Germinal center (tissue), 1 donor: ENCODE data around the gene MTR.

Source experiments
- DNase-seq: peaks from one replicate; pipeline ENCODE4 v3.0.0; 2012; ENCODE audit warnings: mixed read lengths, low spot score

Gene MTR

DNA sequence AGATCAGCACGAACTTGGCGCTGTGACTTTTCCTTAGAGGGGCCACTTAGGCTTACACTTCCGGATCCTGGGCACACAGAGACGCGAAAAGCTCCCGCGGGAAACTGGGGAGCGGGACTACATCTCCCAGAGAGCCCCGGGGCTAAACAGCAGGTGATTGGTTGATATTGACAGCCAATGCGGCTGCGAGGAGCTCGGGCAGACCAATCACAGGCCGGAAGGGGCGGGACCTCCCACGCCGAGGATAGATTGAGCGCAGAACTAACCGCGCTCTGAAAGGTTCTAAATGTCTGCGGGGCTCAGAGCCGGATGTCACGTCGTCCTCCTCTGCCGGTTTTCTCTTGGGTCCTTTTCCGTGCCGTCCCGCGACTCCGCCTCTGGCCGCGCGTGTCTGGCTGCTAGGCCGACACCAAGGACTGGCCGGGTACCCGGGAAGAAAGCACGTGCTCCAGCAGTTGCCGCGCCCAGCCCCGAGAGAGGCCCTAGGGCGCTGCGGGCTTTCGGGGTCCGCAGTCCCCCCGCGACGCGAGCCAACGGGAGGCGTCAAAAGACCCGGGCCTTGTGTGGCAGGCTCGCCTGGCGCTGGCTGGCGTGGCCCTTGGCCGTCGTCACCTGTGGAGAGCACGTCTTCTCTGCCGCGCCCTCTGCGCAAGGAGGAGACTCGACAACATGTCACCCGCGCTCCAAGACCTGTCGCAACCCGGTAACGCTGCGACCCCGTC, at the start of gene MTR:
Gene MTR (plus strand): TSS at position 258 of the 722 bp plus-strand sequence. CDS start 412 bp downstream, at position 670.
- peak; percentile 100 for DNase-seq

DNA sequence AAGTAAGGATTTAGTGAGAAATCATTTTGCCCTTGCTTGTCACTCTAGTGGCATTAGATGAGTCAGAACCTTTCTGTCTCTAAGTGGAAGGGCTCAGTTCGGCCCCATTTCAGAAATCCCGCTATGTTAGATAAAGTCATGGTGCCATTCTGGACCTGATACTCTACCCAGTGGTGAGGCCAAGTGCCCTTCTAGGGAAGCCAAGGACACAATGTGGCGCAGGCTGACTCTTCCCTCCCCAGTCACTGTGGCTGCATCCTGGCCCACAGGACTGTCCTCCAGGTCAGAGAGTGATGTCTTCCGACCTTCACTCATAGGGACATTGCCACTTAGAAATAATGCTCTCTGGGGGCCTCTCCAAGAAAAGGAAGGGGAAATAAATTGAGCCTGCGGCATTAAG, 48.3 kb upstream of the MTR start:
- DNase-seq: no peak

DNA sequence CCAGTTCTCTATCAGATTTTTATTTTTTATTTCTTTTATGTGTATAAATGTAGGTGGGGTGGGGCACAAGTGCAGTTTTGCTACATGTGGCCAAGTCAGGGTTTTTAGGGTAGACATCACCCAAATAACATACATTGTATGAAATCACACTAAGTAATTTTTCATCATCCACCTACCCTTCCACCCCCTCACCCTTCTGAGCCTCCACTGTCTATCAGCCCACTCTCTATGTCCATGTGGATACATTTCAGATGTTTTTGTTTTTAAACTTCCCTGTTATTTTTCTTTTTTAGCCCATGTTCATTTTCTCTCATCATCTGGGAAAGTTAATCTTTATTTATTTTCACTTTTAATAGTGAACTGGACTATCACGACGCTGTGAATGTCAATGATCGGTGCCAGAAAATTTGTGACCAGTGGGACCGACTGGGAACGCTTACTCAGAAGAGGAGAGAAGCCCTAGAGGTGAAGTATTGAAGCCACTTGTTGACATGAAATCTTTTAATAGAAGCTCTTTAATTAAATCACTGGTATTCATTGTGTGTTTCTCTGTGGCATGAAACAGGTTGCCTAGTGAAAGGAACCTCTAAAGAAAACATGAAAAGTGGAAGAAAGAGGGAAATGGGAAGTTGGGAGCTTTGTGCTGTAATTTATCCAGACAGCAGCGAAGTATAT, 47.6 kb upstream of the MTR start:
- no peak for DNase-seq

DNA sequence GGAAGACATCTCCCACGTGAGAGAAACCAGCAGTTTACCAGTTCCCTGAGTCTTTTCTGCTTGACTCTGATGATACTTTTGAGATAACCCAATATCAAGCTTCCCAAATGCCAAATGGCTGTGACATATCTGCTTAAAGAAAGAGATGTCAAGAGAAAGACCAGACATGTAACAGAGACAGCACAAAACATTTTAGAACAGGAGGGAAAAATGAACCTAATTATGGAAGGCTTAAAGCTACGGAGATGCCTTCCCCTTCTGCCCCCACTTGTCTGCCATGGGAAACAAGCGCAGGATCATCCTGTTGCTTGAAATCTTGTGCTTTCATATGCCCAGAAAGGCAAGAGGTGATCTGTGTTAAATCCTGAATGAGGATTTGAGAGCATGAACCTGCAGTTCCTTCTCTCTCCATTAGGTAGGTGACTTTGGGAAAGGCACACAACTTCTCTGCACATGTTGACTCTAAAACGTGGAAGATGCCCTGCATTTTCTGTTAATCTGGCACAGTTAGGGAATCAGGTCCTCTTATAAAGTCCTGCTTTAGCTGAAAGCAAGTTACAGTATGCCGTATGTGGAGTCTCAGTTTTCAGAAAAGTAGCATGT, 46.7 kb upstream of the MTR start:
- DNase-seq: no peak

DNA sequence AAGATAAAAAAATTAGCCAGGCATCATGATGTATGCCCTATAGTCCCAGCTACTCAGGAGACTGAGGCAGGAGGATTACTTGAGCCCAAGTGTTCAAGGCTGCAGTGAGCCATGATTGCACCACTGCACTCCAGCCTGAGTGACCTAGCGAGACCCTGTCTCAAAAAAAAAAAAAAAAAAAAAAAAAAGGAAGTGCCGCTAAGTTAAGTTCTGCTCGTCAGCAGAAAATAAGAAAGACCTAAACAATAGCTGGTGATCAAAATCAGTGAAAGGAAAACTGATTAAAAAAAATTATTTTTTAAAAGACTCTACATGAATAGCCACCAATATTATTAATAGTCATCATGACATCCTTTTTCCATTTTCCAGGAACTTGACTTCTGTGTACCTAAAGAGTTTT, 44.2 kb upstream of the MTR start:
- DNase-seq: no peak

DNA sequence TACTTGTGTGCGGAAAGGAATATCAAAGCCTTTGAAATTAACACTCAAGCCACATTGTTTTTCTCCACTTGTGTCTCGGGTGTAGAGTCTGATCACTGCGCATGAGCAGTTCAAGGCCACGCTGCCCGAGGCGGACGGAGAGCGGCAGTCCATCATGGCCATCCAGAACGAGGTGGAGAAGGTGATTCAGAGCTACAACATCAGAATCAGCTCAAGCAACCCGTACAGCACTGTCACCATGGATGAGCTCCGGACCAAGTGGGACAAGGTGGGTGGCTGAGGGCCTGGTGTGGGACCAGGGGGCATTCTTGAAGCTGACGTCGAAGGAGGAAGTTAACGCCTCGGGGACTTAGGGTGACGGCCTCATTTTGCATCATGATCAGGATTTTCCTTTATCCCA, 43.7 kb upstream of the MTR start:
- no peak for DNase-seq

DNA sequence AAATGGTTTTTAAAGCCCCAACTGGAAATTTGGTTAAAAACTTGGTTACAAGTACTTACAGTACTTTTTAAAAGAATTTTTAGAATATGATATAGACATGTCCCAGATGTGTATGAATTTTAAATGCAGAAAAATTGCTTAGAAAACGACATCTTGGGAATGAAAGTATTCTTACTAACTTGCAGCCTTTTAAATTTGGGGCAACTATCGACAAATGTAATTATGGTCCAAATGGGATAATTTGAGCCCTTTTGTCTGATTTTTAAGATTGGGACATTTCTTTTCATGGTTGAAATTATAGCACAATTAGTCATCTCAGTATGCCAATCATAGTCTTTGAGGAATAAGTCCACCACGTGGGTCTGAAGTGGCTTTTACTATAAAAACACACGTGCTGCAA, 43.2 kb upstream of the MTR start:
- no peak for DNase-seq

DNA sequence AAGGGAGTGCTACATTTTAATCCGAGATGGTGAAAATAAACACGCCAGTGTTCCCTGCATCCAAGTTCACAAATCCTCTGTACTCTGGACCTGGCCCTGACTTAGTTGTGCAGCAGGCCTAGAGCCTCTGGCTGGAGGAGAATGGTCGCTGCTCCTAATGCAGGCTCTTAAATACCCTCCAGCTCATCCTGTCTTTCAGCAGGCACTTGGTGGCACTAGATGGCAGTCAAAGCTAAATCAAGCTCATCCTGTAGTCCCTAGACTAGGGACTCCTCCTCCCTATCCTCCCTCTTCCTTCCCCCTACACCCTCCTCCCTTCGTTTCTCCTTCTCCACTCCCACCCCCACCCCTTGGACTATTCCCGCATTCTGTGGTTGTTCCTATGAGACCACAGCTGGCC, 41.6 kb upstream of the MTR start:
- no peak for DNase-seq

DNA sequence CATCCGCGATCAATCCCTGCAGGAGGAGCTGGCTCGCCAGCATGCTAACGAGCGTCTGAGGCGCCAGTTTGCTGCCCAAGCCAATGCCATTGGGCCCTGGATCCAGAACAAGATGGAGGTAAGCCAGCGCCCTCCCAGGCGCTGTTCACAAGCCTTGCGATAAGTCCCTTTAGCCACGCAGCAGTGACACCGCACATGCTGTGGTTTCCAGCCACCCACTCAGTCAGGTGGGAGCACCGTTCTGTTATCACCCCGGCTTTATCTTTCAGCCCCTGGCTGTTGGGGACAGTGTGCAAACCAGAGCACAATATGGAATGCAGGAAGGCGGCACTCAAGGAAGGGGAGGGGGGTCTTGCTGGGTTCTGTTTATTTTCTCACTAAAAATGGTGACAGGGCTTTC, 41.1 kb upstream of the MTR start:
- no peak for DNase-seq

DNA sequence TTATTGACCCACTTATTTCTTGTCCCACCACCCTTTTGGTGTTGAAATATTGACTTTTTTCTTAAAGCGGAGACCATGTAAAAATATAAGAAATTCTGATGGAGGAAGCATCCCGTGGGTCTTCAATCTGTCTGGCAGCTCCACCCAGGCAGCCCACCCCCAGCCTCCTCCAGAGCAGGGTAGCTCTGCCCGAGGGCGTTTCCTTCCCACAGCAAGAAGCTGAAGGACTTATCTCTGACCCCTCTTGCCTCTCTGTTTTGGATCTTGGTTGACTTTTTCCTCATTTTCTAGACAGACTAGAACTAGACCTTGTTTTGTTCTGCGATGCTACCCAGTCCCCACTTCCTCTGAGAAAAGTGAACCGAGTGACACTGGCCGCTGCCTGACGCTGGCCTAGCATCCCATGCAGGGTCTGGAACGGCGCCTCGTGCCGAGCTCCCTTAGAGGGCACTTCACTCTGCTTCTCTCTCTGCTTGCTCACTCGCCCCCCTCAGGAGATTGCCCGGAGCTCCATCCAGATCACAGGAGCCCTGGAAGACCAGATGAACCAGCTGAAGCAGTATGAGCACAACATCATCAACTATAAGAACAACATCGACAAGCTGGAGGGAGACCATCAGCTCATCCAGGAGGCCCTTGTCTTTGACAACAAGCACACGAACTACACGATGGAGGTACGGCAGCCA, 40.4 kb upstream of the MTR start:
- no peak for DNase-seq

DNA sequence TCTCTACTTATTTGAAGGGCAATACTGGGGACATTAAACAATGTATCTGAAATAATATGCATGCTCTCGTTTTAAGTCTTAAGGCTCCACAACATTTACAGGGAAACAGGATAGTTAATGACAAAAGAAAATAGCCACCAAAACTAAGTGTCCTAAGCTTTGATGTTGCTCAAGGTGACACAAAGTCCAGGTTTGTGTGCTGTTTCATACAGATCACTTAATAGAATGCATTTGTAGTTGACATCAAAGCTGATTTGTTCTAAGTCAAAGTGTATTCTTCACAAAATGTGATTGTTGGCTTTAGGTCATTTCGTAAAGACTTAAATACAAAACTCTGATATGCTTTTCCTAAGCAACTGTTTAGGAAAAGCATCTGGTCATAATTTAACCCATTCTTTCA, 37.5 kb upstream of the MTR start:
- DNase-seq: no peak

DNA sequence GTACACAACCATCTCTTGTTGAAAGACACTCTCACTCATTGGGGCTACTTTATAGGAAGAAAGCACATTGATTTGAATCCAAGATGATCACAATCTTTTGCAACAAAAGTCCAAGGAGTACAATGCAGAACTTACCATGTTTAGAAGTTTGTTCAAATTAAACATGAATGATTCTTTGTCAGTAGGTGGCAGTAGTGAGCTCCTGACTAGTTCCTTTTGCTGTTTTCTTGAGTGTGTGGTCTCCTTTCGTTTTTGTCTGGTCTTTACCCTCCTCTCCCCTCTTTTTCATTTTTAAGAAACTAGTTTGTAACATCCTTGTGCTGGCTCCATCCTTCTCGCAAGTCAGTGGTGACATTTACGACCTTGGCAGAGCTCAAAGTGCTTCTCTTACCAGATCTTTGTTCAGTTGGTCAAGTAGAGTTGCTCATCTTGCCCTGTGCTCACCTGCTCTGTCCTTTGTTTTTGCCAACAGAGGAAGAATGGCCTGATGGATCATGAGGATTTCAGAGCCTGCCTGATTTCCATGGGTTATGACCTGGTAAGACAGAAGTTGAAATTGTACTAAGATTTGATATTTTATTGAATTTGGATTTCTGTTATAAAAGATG, 35.7 kb upstream of the MTR start:
- peak; percentile 33 for DNase-seq

DNA sequence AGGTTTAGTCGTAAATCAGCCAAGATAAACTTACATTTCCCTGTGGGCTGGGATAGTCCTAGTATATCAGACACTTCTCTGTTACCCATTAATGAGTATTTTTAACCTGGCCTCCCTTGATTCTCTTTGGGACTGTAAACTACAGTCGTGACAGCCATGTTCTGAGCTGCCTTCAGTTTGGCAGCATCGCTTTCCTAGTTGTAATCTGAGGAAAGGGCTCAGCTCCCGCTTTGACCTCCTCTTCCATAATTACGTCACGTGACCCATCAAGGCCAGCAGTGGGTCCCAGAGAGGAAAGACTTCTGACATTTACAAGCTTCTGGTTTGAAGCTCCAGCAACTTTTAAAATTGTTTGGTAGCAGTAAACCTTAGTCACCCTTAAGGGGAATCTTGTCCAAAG, 34.6 kb upstream of the MTR start:
- no peak for DNase-seq

DNA sequence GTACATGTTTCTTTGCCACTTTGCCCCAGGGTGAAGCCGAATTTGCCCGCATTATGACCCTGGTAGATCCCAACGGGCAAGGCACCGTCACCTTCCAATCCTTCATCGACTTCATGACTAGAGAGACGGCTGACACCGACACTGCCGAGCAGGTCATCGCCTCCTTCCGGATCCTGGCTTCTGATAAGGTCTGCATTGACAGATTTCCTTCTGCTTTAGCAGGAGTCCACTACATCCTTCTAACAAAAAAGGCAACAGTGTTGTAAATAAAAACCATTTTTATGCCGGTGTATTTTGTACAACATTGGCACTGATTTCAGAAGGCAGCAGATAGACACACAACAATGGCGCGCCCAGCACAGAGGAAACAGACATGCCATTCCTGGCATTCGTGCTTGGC, 34.1 kb upstream of the MTR start:
- no peak for DNase-seq

DNA sequence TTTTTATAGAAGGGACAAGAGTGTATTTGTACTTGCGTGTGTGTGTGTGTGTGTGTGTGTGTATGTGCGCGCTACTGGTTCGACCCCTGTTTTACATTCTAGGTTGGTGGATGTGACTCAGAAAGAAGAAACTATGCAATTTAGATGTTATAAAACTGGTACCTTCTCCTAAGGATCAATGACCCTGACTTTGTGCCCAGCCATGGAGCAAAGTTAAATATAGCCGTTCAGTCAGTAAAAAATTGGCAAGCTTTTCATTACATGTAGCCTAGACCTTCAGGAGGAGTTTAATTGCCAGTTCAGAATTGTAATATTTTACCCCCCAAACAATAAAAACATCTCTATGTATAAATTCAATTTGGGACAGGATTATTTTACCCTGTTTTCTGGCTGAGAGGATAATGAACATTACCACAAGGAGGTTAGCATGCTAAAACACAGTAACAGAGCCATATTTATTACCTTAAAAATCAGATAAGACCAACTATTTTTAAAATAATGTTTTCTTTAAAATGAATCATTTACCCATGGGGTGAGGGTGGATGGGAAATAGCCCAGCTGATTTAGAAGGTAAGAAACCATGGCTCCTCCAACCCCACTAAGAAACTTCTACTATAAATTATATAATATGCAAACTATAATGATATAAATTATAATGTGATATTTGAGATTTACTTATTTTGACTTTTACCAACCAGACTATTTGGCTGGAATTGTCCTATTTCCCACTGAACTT, 33.5 kb upstream of the MTR start:
- DNase-seq: no peak

DNA sequence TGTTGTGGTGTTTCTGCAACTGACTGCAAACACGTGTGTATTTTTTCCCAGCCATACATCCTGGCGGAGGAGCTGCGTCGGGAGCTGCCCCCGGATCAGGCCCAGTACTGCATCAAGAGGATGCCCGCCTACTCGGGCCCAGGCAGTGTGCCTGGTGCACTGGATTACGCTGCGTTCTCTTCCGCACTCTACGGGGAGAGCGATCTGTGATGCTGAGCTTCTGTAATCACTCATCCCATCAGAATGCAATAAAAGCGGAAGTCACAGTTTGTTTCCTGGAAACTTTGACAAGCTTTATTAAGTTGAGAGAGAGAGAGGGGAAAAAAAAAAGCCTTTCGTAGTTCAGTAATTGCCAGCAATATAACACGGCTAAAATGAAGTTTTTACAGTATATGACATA, 32.7 kb upstream of the MTR start:
- DNase-seq: no peak

DNA sequence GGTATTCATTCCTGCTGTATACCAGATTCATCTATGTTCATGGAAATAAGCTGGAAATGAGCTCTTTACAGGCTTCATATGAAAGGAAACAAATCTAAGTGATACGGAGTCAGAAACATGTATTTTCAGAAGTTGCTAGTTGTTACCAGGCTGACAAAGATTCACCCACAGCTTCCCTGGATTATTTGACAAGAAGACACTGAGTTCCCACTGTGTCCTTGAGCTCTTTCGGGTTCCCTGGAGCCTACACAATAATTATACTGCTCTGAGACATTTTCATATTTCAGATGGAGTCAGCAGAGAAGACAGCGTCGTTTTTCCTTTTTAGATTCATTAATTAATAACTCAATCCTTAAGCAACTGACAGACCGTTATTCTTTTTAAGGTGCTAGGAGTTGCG, 29.3 kb upstream of the MTR start:
- no peak for DNase-seq

DNA sequence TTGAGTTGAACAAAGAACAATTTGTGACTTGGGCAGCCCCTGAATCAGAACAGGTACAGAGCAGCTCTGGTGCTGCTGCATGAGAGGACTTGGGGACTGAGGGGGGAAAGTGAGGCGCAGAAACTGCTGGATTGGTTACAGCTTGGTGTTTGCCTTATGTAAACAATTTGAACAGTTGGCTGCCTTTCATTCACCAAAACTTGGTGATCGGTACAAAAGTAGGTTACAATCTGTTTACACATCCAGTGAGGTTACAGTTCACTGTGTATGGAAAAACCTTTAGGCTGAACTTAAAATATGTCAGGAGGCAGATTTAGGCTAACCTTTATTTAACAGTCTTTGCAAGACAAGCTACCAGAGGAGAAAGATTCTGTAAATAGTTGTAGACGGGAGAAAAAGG, 28.6 kb upstream of the MTR start:
- no peak for DNase-seq

DNA sequence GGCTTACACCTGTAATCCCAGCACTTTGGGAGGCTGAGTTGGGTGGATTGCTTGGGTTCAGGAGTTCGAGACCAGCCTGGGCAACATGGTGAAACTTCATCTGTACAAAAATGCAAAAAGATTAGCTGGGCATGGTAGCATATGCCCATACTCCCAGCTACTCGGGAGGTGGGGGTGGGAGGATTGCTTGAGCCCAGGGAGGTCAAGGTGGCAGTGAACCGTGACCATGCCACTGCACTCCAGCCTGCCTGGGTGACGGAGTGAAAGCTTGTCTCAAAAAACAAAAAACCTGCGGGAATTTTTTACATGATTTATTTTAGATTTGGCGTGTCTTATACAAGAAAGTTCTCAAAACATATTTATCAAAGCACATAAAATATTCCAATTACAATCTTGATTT, 27.8 kb upstream of the MTR start:
- no peak for DNase-seq

DNA sequence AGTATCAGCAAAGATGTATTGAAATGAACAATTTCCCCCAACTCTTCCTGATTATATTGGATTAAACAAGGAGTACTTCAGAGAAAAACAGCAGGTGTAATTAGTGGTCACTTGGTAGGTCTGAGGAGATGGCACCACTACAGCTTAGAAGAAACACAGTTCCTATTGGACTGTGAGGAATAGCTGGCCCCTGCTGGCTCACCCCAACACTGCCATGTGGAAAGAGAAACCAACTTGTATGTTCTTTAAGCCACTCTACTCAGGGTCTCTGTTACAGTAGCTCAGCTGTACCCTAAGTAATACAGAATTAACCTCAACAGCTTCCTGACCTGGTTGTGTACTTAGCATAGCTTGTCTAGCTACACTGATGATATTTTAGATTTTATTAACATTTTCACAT, 26.5 kb upstream of the MTR start:
- no peak for DNase-seq

DNA sequence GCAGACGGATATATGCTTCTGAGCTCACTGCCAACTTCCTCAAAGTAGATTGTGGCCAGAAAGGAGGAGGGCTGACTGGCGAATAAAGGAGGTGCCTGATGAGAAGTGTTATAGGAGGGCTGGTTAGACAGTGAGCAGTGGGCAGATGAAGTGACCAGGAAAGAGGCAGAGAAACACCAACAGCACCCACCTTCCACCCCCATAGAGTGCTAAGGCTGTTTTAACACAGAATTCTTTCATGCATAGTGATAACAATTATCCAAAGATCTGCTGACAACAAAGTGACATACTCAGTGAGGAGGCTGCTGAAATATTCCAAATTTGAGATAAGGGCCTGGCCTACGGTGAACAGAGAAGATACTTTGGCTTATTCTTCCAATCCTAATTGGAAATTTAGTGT, 21.2 kb upstream of the MTR start:
- DNase-seq: no peak

DNA sequence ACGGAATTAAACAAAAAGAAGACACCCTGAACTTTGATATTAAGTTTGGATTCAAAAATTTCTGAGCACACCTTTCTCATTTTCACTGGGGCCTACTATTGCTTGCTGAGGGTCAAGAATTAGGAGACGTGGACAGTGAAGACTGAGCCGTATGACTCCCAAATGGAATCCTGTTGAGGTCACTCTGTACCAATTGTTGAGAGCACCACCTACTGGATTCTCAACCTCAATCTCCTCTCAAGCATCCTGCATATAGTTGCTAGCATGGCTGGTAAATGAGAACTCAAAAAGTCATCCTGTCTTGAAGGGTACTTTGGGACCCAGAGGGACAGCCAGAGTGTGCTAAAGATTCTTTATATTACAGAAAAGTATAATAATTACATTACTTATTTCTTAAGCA, 20.2 kb upstream of the MTR start:
- DNase-seq: no peak
